ENCODE data around the gene MRPL55.
A peak's percentile ranks its signal among the peaks of the same experiment; 100 is the strongest.

MRPL55 gene

GRCh38 chr1:228092342-228093049, 16.6 kb downstream of the MRPL55 start:
- Histone ChIP-seq H3K9me2 (replicated peaks; ENCODE audit: low read depth, low read length) (no peaks in the 10 kb centered on the region), H3K4me1 (ENCODE audit: insufficient read depth, low read length, poor library complexity, severe bottlenecking) (peaks cover 32% of the 10 kb centered on the region), H3K79me2 (ENCODE audit: insufficient read depth, low read length) (peaks cover 100% of the 10 kb centered on the region), H3F3A (ENCODE audit: low read depth) (no peaks in the 10 kb centered on the region), H3K4me2 (ENCODE audit: low read depth, low read length, poor library complexity, severe bottlenecking) (no peak overlapping the region), H3K9ac (ENCODE audit: low read depth, low read length, poor library complexity, severe bottlenecking) (no peak overlapping the region), H3K36me3 (ENCODE audit: insufficient read depth, low read length) (peaks cover 41% of the 10 kb centered on the region; the same call in 1 of the 2 replicates), H3K27me3 (ENCODE audit: insufficient read depth, low read length, poor library complexity, severe bottlenecking) (no peaks in the 10 kb centered on the region), H3K9me3 (ENCODE audit: insufficient read depth, low read depth, low read length) (peaks cover 13% of the 10 kb centered on the region; the same call in 1 of the 2 replicates), H3K4me3 (ENCODE audit: low read length, poor library complexity, severe bottlenecking) (no peak overlapping the region), H2AFZ (ENCODE audit: low read length) (no peak overlapping the region), H4K20me1 (ENCODE audit: insufficient read depth, low read length, poor library complexity, severe bottlenecking) (peaks cover 89% of the 10 kb centered on the region)
- TF ChIP-seq CTCF (conservative IDR thresholded peaks at IDR 0.05; ENCODE audit: low read length) (no peak), EZH2phosphoT487 (IDR thresholded peaks at IDR 0.05; ENCODE audit: borderline replicate concordance) (no peak)

GRCh38 chr1:228091084-228091483, 18.0 kb downstream of the MRPL55 start:
- H4K20me1 ChIP-seq (ENCODE audit: insufficient read depth, low read length, poor library complexity, severe bottlenecking), result peaks cover 89% of the 10 kb centered on the region
- H3F3A ChIP-seq (ENCODE audit: low read depth), result no peaks in the 10 kb centered on the region
- H3K9me3 ChIP-seq (ENCODE audit: insufficient read depth, low read depth, low read length), result peaks cover 13% of the 10 kb centered on the region; the same call in 1 of the 2 replicates
- peak overlapping the region; percentile 12 for H3K9ac ChIP-seq (ENCODE audit: low read depth, low read length, poor library complexity, severe bottlenecking)
- H3K27me3 ChIP-seq (ENCODE audit: insufficient read depth, low read length, poor library complexity, severe bottlenecking), result no peaks in the 10 kb centered on the region
- H3K4me3 ChIP-seq (ENCODE audit: low read length, poor library complexity, severe bottlenecking), result no peak overlapping the region
- H3K9me2 ChIP-seq (replicated peaks; ENCODE audit: low read depth, low read length), result no peaks in the 10 kb centered on the region
- TF ChIP-seq EZH2phosphoT487 (IDR thresholded peaks at IDR 0.05; ENCODE audit: borderline replicate concordance) (no peak), CTCF (conservative IDR thresholded peaks at IDR 0.05; ENCODE audit: low read length) (no peak)
- H3K4me1 ChIP-seq (ENCODE audit: insufficient read depth, low read length, poor library complexity, severe bottlenecking), result peaks cover 44% of the 10 kb centered on the region
- peaks cover 32% of the 10 kb centered on the region; the same call in 1 of the 2 replicates for H3K36me3 ChIP-seq (ENCODE audit: insufficient read depth, low read length)
- H2AFZ ChIP-seq (ENCODE audit: low read length), result no peak overlapping the region
- peak overlapping the region; percentile 88 for H3K4me2 ChIP-seq (ENCODE audit: low read depth, low read length, poor library complexity, severe bottlenecking)
- peaks cover 100% of the 10 kb centered on the region for H3K79me2 ChIP-seq (ENCODE audit: insufficient read depth, low read length)

GRCh38 chr1:228090613-228091081, 18.5 kb downstream of the MRPL55 start:
- Histone ChIP-seq H3K27me3 (ENCODE audit: insufficient read depth, low read length, poor library complexity, severe bottlenecking) (no peaks in the 10 kb centered on the region), H3K9me3 (ENCODE audit: insufficient read depth, low read depth, low read length) (peaks cover 13% of the 10 kb centered on the region; the same call in 1 of the 2 replicates), H3K79me2 (ENCODE audit: insufficient read depth, low read length) (peaks cover 100% of the 10 kb centered on the region), H3K9me2 (replicated peaks; ENCODE audit: low read depth, low read length) (no peaks in the 10 kb centered on the region), H3K36me3 (ENCODE audit: insufficient read depth, low read length) (peaks cover 27% of the 10 kb centered on the region; the same call in 1 of the 2 replicates), H3K4me2 (ENCODE audit: low read depth, low read length, poor library complexity, severe bottlenecking) (peak overlapping the region; percentile 88), H3K4me3 (ENCODE audit: low read length, poor library complexity, severe bottlenecking) (peak overlapping the region; percentile 11), H3K9ac (ENCODE audit: low read depth, low read length, poor library complexity, severe bottlenecking) (peak overlapping the region; percentile 12), H3K4me1 (ENCODE audit: insufficient read depth, low read length, poor library complexity, severe bottlenecking) (peaks cover 48% of the 10 kb centered on the region), H4K20me1 (ENCODE audit: insufficient read depth, low read length, poor library complexity, severe bottlenecking) (peaks cover 89% of the 10 kb centered on the region), H2AFZ (ENCODE audit: low read length) (no peak overlapping the region), H3F3A (ENCODE audit: low read depth) (no peaks in the 10 kb centered on the region)
- TF ChIP-seq EZH2phosphoT487 (IDR thresholded peaks at IDR 0.05; ENCODE audit: borderline replicate concordance) (no peak), CTCF (conservative IDR thresholded peaks at IDR 0.05; ENCODE audit: low read length) (no peak)
